ENCODE data around the gene PPP6R3. TPM values are rescaled to one million over a fixed set of nuclear protein-coding genes. Genes with fewer than 3 reads are reported as not detected.

Gene PPP6R3
- total and polyA plus RNA-seq, 2 experiments from 2014 or later: 31.5 to 108 TPM

GRCh38 chr11:68517121-68517741 lies 56.7 kb downstream of the PPP6R3 start:
- no peak for TF ChIP-seq EZH2 (IDR thresholded peaks at IDR 0.05; ENCODE audit: borderline replicate concordance)
- TF ChIP-seq CTCF (IDR thresholded peaks at IDR 0.05; ENCODE audit: poor library complexity): no peak
- no peak for TF ChIP-seq EZH2phosphoT487 (IDR thresholded peaks at IDR 0.05; ENCODE audit: low read depth, severe bottlenecking, unreplicated experiment)
- Histone ChIP-seq H2AFZ (no peak overlapping the region), H3K27ac (no peak overlapping the region), H4K20me1 (ENCODE audit: insufficient read depth, poor library complexity, severe bottlenecking) (peaks cover 87% of the 10 kb centered on the region), H3K4me1 (ENCODE audit: insufficient read depth) (no peaks in the 10 kb centered on the region), H3K36me3 (replicated peaks; ENCODE audit: insufficient read depth, low read depth) (no peaks in the 10 kb centered on the region), H3K4me2 (no peak overlapping the region), H3K4me3 (no peak overlapping the region), H3K79me2 (peaks cover 97% of the 10 kb centered on the region), H3K9me2 (replicated peaks; ENCODE audit: insufficient read depth) (no peaks in the 10 kb centered on the region), H3K9me3 (ENCODE audit: low read depth) (no peaks in the 10 kb centered on the region), H3K27me3 (no peaks in the 10 kb centered on the region)
- DNase-seq (ENCODE audit: low spot score): no peak
- WGBS (ENCODE audit: low lambda C conversion rate, missing lambda C conversion rate): 92% methylated on average over 5 of the region's 5 CpGs

- H3K27ac ChIP-seq: no peak overlapping the region
- no peak for TF ChIP-seq EZH2 (IDR thresholded peaks at IDR 0.05; ENCODE audit: borderline replicate concordance)
- no peak for TF ChIP-seq CTCF (IDR thresholded peaks at IDR 0.05; ENCODE audit: poor library complexity)
- TF ChIP-seq EZH2phosphoT487 (IDR thresholded peaks at IDR 0.05; ENCODE audit: low read depth, severe bottlenecking, unreplicated experiment): no peak
- H3K4me2 ChIP-seq: no peak overlapping the region
- no peaks in the 10 kb centered on the region for H3K27me3 ChIP-seq
- DNase-seq (ENCODE audit: low spot score): no peak
- no peaks in the 10 kb centered on the region for H3K36me3 ChIP-seq (replicated peaks; ENCODE audit: insufficient read depth, low read depth)
- 70% methylated on average over 1 of the region's 1 CpG for WGBS (ENCODE audit: low lambda C conversion rate, missing lambda C conversion rate)
- H3K4me3 ChIP-seq: no peak overlapping the region
- peaks cover 97% of the 10 kb centered on the region for H3K79me2 ChIP-seq
- no peak overlapping the region for H2AFZ ChIP-seq
- peaks cover 80% of the 10 kb centered on the region for H4K20me1 ChIP-seq (ENCODE audit: insufficient read depth, poor library complexity, severe bottlenecking)
- H3K9me2 ChIP-seq (replicated peaks; ENCODE audit: insufficient read depth): no peaks in the 10 kb centered on the region
- no peaks in the 10 kb centered on the region for H3K4me1 ChIP-seq (ENCODE audit: insufficient read depth)
- H3K9me3 ChIP-seq (ENCODE audit: low read depth): no peaks in the 10 kb centered on the region
Observed at GRCh38 chr11:68518191-68518590, 57.6 kb downstream of the PPP6R3 start.

- 90% methylated on average over 4 of the region's 4 CpGs for WGBS (ENCODE audit: low lambda C conversion rate, missing lambda C conversion rate)
- no peak overlapping the region for H2AFZ ChIP-seq
- H3K9me2 ChIP-seq (replicated peaks; ENCODE audit: insufficient read depth): no peaks in the 10 kb centered on the region
- H3K4me3 ChIP-seq: no peak overlapping the region
- H4K20me1 ChIP-seq (ENCODE audit: insufficient read depth, poor library complexity, severe bottlenecking): peaks cover 63% of the 10 kb centered on the region
- H3K27me3 ChIP-seq: no peaks in the 10 kb centered on the region
- H3K79me2 ChIP-seq: peaks cover 98% of the 10 kb centered on the region
- no peak for DNase-seq (ENCODE audit: low spot score)
- no peaks in the 10 kb centered on the region for H3K9me3 ChIP-seq (ENCODE audit: low read depth)
- TF ChIP-seq EZH2 (IDR thresholded peaks at IDR 0.05; ENCODE audit: borderline replicate concordance) (no peak), CTCF (IDR thresholded peaks at IDR 0.05; ENCODE audit: poor library complexity) (no peak), EZH2phosphoT487 (IDR thresholded peaks at IDR 0.05; ENCODE audit: low read depth, severe bottlenecking, unreplicated experiment) (no peak)
- no peak overlapping the region for H3K4me2 ChIP-seq
- no peaks in the 10 kb centered on the region for H3K36me3 ChIP-seq (replicated peaks; ENCODE audit: insufficient read depth, low read depth)
- peak overlapping the region; percentile 33 for H3K27ac ChIP-seq
- peaks cover 9% of the 10 kb centered on the region for H3K4me1 ChIP-seq (ENCODE audit: insufficient read depth)
Observed at GRCh38 chr11:68521969-68522652, 61.6 kb downstream of the PPP6R3 start.
